ENCODE results near the gene GNAI1.

The GNAI1 gene

DNA sequence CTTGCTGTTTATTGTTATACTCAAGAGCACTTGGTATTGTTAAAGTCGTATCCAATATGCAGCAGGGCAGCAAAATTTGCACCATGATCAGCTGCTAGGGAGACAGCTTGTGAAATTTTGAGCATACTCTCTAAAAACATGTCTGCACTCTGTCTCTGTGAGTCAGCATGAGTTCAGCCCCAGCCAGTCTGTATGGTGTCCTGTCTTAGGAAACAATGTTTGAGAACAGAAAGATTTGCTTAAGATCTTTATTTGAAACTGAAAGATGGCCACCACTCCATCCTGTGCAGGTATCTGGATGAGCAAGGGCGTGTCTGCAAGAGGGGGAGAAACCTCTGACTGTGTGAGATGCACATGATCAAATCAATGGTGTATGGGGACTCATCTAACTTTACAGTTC lies 97.1 kb downstream of the GNAI1 start:
- WGBS, 2 donors (ENCODE audit: extremely low coverage in 2 of 2, insufficient read length in 2 of 2, insufficient replicate concordance in 1 of 2), result no CpG with 5 or more reads among the region's 2 CpGs
- Histone ChIP-seq H2AFZ (ENCODE audit: low read length) (no peak overlapping the region), H2BK15ac (ENCODE audit: low read length) (no peak overlapping the region), H2BK12ac (ENCODE audit: low read length) (no peak overlapping the region), H3K18ac (ENCODE audit: low read length) (no peak overlapping the region), H3K4me2 (ENCODE audit: insufficient read depth, low read length, poor library complexity, severe bottlenecking) (no peak overlapping the region), H3K23ac (ENCODE audit: low read depth, low read length, poor library complexity) (no peak overlapping the region), H3K14ac (ENCODE audit: low read length) (no peak overlapping the region), H2BK5ac (ENCODE audit: low read length) (no peak overlapping the region), H3K27me3 (ENCODE audit: control insufficient read depth in 3 of 3, insufficient read depth in 3 of 3, low read depth in 1 of 3, low read length in 3 of 3) (no peaks in the 10 kb centered on the region), H3K4me3 (ENCODE audit: low read length in 2 of 2) (no peak overlapping the region), H3K9me3 (replicated peaks in 1 of 2; ENCODE audit: control insufficient read depth in 2 of 2, insufficient read depth in 1 of 2, low read depth in 1 of 2, low read length in 2 of 2) (no peaks in the 10 kb centered on the region), H3K9ac (ENCODE audit: low read depth, low read length, poor library complexity) (no peak overlapping the region), H3K79me1 (ENCODE audit: low read depth, low read length) (no peaks in the 10 kb centered on the region), H3K36me3 (replicated peaks in 1 of 2; ENCODE audit: control insufficient read depth in 2 of 2, insufficient read depth in 2 of 2, low read length in 2 of 2) (no peaks in the 10 kb centered on the region), H2AK5ac (ENCODE audit: low read depth, low read length) (no peak overlapping the region), H4K91ac (ENCODE audit: low read depth, low read length, poor library complexity) (no peak overlapping the region), H3K4ac (ENCODE audit: low read length) (no peak overlapping the region), H2BK120ac (ENCODE audit: low read depth, low read length) (no peak overlapping the region), H3K4me1 (ENCODE audit: control insufficient read depth in 2 of 2, insufficient read depth in 1 of 2, low read depth in 1 of 2, low read length in 2 of 2) (no peaks in the 10 kb centered on the region), H3K27ac (replicated peaks; ENCODE audit: low read length) (no peak overlapping the region), H4K8ac (ENCODE audit: low read depth, low read length) (no peak overlapping the region)
- DNase-seq (ENCODE audit: low spot score), result no peak

DNA sequence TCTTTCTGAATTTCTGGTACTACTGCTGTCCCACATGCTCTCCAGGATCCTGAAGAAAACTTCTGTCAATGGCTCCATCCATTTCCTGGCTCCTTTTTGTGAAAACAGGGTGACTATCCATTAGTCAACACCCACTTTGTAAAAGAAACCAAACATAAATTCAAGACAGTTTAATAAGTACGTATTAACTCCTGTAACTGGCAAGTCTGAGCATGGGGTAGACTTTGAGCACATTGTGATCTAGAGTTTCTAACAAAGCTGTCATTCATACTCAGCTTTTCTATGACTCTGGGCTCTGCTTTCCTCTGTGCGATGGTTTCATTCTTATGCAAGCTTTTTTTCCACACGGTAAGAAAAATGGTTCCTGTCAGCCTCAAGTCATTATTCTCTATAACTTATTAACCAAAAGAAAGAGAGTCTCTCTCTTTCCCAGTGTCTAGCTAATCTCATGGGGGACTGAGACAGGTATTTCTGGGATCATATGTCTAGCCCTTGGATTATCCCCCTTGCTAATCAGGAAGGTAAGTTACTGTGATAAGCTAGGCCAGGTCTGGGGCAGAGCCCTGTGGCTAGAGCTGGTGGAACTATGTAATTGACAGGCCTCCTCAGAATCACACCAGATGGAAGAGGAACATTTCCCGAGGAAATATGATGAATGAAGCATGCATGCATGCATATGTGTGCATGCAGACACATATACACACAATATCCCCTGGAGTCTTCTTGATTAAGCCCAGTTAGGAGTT lies 98.5 kb downstream of the GNAI1 start:
- Histone ChIP-seq H4K8ac (ENCODE audit: low read depth, low read length) (no peak overlapping the region), H3K23ac (ENCODE audit: low read depth, low read length, poor library complexity) (no peak overlapping the region), H4K91ac (ENCODE audit: low read depth, low read length, poor library complexity) (no peak overlapping the region), H2BK120ac (ENCODE audit: low read depth, low read length) (no peak overlapping the region), H3K9ac (ENCODE audit: low read depth, low read length, poor library complexity) (no peak overlapping the region), H3K14ac (ENCODE audit: low read length) (no peak overlapping the region), H3K27me3 (ENCODE audit: control insufficient read depth in 3 of 3, insufficient read depth in 3 of 3, low read depth in 1 of 3, low read length in 3 of 3) (no peaks in the 10 kb centered on the region), H2BK12ac (ENCODE audit: low read length) (no peak overlapping the region), H3K4me3 (ENCODE audit: low read length in 2 of 2) (no peak overlapping the region), H2BK5ac (ENCODE audit: low read length) (no peak overlapping the region), H2AFZ (ENCODE audit: low read length) (no peak overlapping the region), H3K4me2 (ENCODE audit: insufficient read depth, low read length, poor library complexity, severe bottlenecking) (no peak overlapping the region), H3K4ac (ENCODE audit: low read length) (no peak overlapping the region), H2AK5ac (ENCODE audit: low read depth, low read length) (no peak overlapping the region), H3K79me1 (ENCODE audit: low read depth, low read length) (no peaks in the 10 kb centered on the region), H3K18ac (ENCODE audit: low read length) (no peak overlapping the region), H3K9me3 (replicated peaks in 1 of 2; ENCODE audit: control insufficient read depth in 2 of 2, insufficient read depth in 1 of 2, low read depth in 1 of 2, low read length in 2 of 2) (no peaks in the 10 kb centered on the region), H3K4me1 (ENCODE audit: control insufficient read depth in 2 of 2, insufficient read depth in 1 of 2, low read depth in 1 of 2, low read length in 2 of 2) (no peaks in the 10 kb centered on the region), H2BK15ac (ENCODE audit: low read length) (no peak overlapping the region), H3K27ac (replicated peaks; ENCODE audit: low read length) (no peak overlapping the region), H3K36me3 (replicated peaks in 1 of 2; ENCODE audit: control insufficient read depth in 2 of 2, insufficient read depth in 2 of 2, low read length in 2 of 2) (no peaks in the 10 kb centered on the region)
- no CpG with 5 or more reads among the region's 4 CpGs for WGBS, 2 donors (ENCODE audit: extremely low coverage in 2 of 2, insufficient read length in 2 of 2, insufficient replicate concordance in 1 of 2)
- DNase-seq (ENCODE audit: low spot score), result no peak

DNA sequence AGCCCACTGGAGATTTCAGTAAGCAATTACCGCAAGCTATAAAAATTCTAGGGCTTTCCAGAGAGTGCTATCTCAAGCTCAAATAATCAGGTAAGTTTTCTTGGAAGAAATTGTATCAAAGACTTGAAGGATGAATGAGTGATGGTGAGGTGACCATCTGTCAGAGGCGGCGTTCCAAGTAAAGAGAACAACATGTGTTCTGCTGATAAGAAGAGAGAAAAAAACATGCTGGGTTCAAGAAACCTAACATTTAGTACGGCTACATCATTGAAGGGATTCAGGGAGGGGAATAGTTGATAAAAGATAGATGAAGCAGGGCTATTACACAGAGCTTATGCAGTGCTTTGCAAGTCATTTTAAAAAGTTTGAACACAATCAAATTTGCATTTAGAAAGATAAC lies 100.7 kb downstream of the GNAI1 start:
- H3K4me1 ChIP-seq (ENCODE audit: control insufficient read depth in 2 of 2, insufficient read depth in 1 of 2, low read depth in 1 of 2, low read length in 2 of 2), result no peaks in the 10 kb centered on the region
- H2AK5ac ChIP-seq (ENCODE audit: low read depth, low read length), result no peak overlapping the region
- no peak overlapping the region for H2BK15ac ChIP-seq (ENCODE audit: low read length)
- H3K27me3 ChIP-seq (ENCODE audit: control insufficient read depth in 3 of 3, insufficient read depth in 3 of 3, low read depth in 1 of 3, low read length in 3 of 3), result no peaks in the 10 kb centered on the region
- no peak overlapping the region for H2BK12ac ChIP-seq (ENCODE audit: low read length)
- H3K27ac ChIP-seq (replicated peaks; ENCODE audit: low read length), result no peak overlapping the region
- no peaks in the 10 kb centered on the region for H3K36me3 ChIP-seq (replicated peaks in 1 of 2; ENCODE audit: control insufficient read depth in 2 of 2, insufficient read depth in 2 of 2, low read length in 2 of 2)
- no peak for DNase-seq (ENCODE audit: low spot score)
- no peak overlapping the region for H4K8ac ChIP-seq (ENCODE audit: low read depth, low read length)
- no peaks in the 10 kb centered on the region for H3K9me3 ChIP-seq (replicated peaks in 1 of 2; ENCODE audit: control insufficient read depth in 2 of 2, insufficient read depth in 1 of 2, low read depth in 1 of 2, low read length in 2 of 2)
- no peak overlapping the region for H3K4ac ChIP-seq (ENCODE audit: low read length)
- no peak overlapping the region for H3K23ac ChIP-seq (ENCODE audit: low read depth, low read length, poor library complexity)
- H3K4me2 ChIP-seq (ENCODE audit: insufficient read depth, low read length, poor library complexity, severe bottlenecking), result no peak overlapping the region
- H2BK5ac ChIP-seq (ENCODE audit: low read length), result no peak overlapping the region
- H2BK120ac ChIP-seq (ENCODE audit: low read depth, low read length), result no peak overlapping the region
- H4K91ac ChIP-seq (ENCODE audit: low read depth, low read length, poor library complexity), result no peak overlapping the region
- H2AFZ ChIP-seq (ENCODE audit: low read length), result no peak overlapping the region
- no peak overlapping the region for H3K4me3 ChIP-seq (ENCODE audit: low read length in 2 of 2)
- no peak overlapping the region for H3K9ac ChIP-seq (ENCODE audit: low read depth, low read length, poor library complexity)
- H3K79me1 ChIP-seq (ENCODE audit: low read depth, low read length), result no peaks in the 10 kb centered on the region
- H3K18ac ChIP-seq (ENCODE audit: low read length), result no peak overlapping the region
- no peak overlapping the region for H3K14ac ChIP-seq (ENCODE audit: low read length)
- no CpG with 5 or more reads among the region's 4 CpGs for WGBS, 2 donors (ENCODE audit: extremely low coverage in 2 of 2, insufficient read length in 2 of 2, insufficient replicate concordance in 1 of 2)

DNA sequence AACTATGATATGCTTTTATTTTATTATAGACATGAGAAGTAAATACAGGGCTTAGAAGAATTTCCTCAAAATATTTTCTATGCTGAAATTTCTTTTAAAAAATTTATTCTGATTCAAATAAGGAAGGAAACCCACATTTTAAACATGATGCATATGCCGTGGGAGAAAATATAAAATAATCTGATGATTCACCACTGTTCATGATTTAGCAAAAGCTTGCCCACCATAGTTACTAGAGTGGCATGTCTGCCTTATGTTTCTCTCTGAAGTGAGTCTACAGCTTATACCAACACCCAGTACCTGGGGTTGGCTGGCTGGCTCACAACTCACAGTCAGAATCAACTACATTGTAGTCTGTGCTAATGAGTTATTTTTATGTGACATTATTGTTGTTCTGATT lies 102.0 kb downstream of the GNAI1 start:
- no peak overlapping the region for H3K23ac ChIP-seq (ENCODE audit: low read depth, low read length, poor library complexity)
- H3K18ac ChIP-seq (ENCODE audit: low read length), result no peak overlapping the region
- no peak overlapping the region for H4K8ac ChIP-seq (ENCODE audit: low read depth, low read length)
- H3K4me3 ChIP-seq (ENCODE audit: low read length in 2 of 2), result no peak overlapping the region
- H3K14ac ChIP-seq (ENCODE audit: low read length), result no peak overlapping the region
- no peak overlapping the region for H2AFZ ChIP-seq (ENCODE audit: low read length)
- H3K4me2 ChIP-seq (ENCODE audit: insufficient read depth, low read length, poor library complexity, severe bottlenecking), result no peak overlapping the region
- no peak overlapping the region for H2BK12ac ChIP-seq (ENCODE audit: low read length)
- H2AK5ac ChIP-seq (ENCODE audit: low read depth, low read length), result no peak overlapping the region
- H4K91ac ChIP-seq (ENCODE audit: low read depth, low read length, poor library complexity), result no peak overlapping the region
- H3K36me3 ChIP-seq (replicated peaks in 1 of 2; ENCODE audit: control insufficient read depth in 2 of 2, insufficient read depth in 2 of 2, low read length in 2 of 2), result no peaks in the 10 kb centered on the region
- no peak overlapping the region for H2BK5ac ChIP-seq (ENCODE audit: low read length)
- H3K9ac ChIP-seq (ENCODE audit: low read depth, low read length, poor library complexity), result no peak overlapping the region
- no peak overlapping the region for H2BK15ac ChIP-seq (ENCODE audit: low read length)
- no peaks in the 10 kb centered on the region for H3K9me3 ChIP-seq (replicated peaks in 1 of 2; ENCODE audit: control insufficient read depth in 2 of 2, insufficient read depth in 1 of 2, low read depth in 1 of 2, low read length in 2 of 2)
- DNase-seq (ENCODE audit: low spot score), result no peak
- WGBS, 2 donors (ENCODE audit: extremely low coverage in 2 of 2, insufficient read length in 2 of 2, insufficient replicate concordance in 1 of 2), result no CpG with 5 or more reads among the region's 1 CpG
- H3K4ac ChIP-seq (ENCODE audit: low read length), result no peak overlapping the region
- H3K4me1 ChIP-seq (ENCODE audit: control insufficient read depth in 2 of 2, insufficient read depth in 1 of 2, low read depth in 1 of 2, low read length in 2 of 2), result no peaks in the 10 kb centered on the region
- H3K27me3 ChIP-seq (ENCODE audit: control insufficient read depth in 3 of 3, insufficient read depth in 3 of 3, low read depth in 1 of 3, low read length in 3 of 3), result no peaks in the 10 kb centered on the region
- no peak overlapping the region for H2BK120ac ChIP-seq (ENCODE audit: low read depth, low read length)
- H3K27ac ChIP-seq (replicated peaks; ENCODE audit: low read length), result no peak overlapping the region
- H3K79me1 ChIP-seq (ENCODE audit: low read depth, low read length), result no peaks in the 10 kb centered on the region
